HL-60 (cell line): ENCODE results near the gene LRATD1.

Experiments
- DNase-seq, 2 experiments: peaks; one replicate each; pipeline ENCODE4 v3.0.0-alpha.2; 2010 to 2020; ENCODE audit warnings: low read depth in 1 of 2, low spot score in 1 of 2
- H3K27ac ChIP-seq: fragments of 250-450 bp; sonication (Bioruptor Pico); replicated peaks from 2 replicates; pipeline ENCODE4 v1.5.1; 2020; ENCODE audit warnings: mild to moderate bottlenecking, moderate library complexity
- H3K27me3 ChIP-seq: fragments of 250-450 bp; sonication (Bioruptor Pico); 2 replicates; pipeline ENCODE4 v1.5.1; 2021; ENCODE audit warnings: mild to moderate bottlenecking, moderate library complexity; ENCODE audit not compliant: insufficient read depth, poor library complexity, severe bottlenecking
- H3K4me3 ChIP-seq: replicated peaks from 2 replicates; pipeline ENCODE4 v1.5.1; 2011; ENCODE audit warnings: mild to moderate bottlenecking, control low read depth, low read length; ENCODE audit not compliant: insufficient read depth
- CTCF ChIP-seq: IDR thresholded peaks from one replicate; pipeline ENCODE4 v1.5.1; 2011; ENCODE audit warnings: low read length, control low read depth, inconsistent platforms; ENCODE audit not compliant: insufficient read depth
- GABPA ChIP-seq: IDR thresholded peaks from 2 replicates; pipeline ENCODE4 v1.6.1; 2012; ENCODE audit warnings: low read depth
- POLR2AphosphoS5 ChIP-seq: IDR thresholded peaks from 2 replicates; pipeline ENCODE4 v1.6.1; 2012; ENCODE audit warnings: low read depth
- REST ChIP-seq: IDR thresholded peaks from 2 replicates; pipeline ENCODE4 v1.6.1; 2012; ENCODE audit warnings: low read depth; ENCODE audit not compliant: insufficient replicate concordance
- SPI1 ChIP-seq: IDR thresholded peaks from 2 replicates; pipeline ENCODE4 v1.6.1; 2012; ENCODE audit warnings: low read depth, mild to moderate bottlenecking, borderline replicate concordance
- long read RNA-seq: library from polyadenylated mRNA; unstranded; transcript quantifications from one replicate; pipeline ENCODE4 v2.0.0, GENCODE V29; 2020

LRATD1 gene, protein sequence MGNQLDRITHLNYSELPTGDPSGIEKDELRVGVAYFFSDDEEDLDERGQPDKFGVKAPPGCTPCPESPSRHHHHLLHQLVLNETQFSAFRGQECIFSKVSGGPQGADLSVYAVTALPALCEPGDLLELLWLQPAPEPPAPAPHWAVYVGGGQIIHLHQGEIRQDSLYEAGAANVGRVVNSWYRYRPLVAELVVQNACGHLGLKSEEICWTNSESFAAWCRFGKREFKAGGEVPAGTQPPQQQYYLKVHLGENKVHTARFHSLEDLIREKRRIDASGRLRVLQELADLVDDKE
- long read RNA-seq = 0 reads

DNA sequence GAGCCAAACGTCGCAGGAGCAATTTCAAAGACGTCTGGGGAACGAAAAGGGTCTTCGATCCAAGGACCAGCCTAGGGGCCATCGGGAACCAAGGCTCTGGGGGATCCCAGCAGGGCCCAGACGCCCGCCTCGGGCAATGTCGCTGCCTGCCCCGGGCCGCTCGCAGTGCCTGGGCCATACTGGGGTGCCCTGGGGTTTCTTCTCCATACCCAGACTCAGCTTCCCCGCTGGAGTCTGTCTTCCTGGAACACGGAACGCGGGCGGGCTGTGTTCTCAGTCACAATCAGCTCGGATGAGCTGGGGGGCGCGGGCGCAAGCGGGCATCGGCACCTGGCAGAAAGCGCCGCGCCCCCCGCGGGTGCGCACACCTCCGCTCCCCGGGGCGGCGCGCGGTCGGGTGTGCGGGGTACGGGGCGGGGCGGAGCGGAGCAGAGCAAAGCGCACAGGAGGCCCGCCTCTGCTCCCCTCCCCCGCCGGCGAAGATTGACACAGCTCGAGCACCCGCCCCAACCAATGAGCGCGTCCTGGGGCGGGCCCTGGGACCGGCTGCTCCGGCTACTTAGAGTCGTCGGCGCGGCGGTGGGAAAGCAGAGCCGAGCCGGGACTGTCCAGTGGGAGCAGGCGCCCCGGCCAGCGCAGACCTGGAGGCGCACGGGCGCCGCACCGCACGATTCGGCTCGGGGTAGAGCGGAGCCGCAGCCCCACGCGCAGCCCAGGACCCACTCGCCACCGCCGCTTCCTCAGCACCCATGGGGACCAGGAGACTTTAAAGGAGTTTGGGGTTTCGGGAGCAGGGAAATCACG is at the start of gene LRATD1:
Gene LRATD1 (plus strand): TSS at position 585 of the 804 bp plus-strand sequence. CDS start 1,263 bp downstream, outside the sequence.
- H3K27me3 ChIP-seq = peaks cover 55% of the 10 kb centered on the region
- no peak for DNase-seq
- H3K4me3 ChIP-seq = no peak within 1 kb of the TSS
- no peak for TF ChIP-seq GABPA
- H3K27ac ChIP-seq = no peak within 1 kb of the TSS

GRCh38 chr2:14583059-14583458 is 49.5 kb upstream of the LRATD1 start:
- DNase-seq = no peak
- TF ChIP-seq GABPA = no peak
- no peak for TF ChIP-seq CTCF
- no peak for TF ChIP-seq SPI1
- TF ChIP-seq REST = no peak
- Histone ChIP-seq H3K27me3 (no peaks in the 10 kb centered on the region), H3K27ac (no peak overlapping the region), H3K4me3 (no peak overlapping the region)

DNA sequence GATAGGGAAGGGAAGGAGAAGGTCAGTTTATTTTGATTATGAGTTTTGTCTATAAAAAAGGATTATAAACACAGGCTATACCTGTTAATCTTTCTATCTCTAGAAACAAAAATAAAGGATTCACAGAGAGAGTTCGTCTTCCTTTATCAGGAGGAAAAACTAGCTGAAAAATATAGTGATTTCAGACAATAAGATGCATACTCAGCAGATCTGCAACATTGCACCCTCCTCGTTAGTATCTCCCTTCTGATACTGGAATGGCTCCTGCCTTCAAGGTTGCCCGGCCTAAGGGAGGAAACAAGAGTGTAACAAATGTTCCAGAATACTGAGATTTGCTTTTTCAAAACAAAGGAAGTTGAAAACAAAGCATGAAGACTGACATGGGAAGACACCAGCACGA is 48.7 kb upstream of the LRATD1 start:
- TF ChIP-seq GABPA = no peak
- TF ChIP-seq REST = no peak
- TF ChIP-seq CTCF = no peak

DNA sequence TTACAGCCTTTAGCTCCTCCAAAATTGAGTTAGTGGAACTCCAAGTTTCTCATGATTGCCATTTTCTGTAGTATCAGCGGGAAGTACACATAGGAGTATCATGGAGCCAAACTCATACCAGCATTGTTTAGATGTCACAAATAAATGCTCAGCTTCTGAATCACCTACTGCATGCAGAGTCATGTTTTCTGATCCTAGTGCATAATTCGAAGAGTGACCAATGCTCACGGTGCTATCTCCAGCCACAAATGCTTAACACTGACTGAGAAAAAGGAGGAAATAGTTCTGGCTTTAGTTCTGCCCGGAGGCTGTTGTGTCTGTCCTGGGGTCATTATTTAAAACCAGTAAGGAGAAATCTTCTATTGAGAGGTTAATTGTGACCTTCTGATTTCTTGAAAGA is 45.4 kb upstream of the LRATD1 start:
- no peak overlapping the region for H3K4me3 ChIP-seq
- H3K27me3 ChIP-seq = no peaks in the 10 kb centered on the region
- no peak for DNase-seq
- TF ChIP-seq POLR2AphosphoS5 (no peak), SPI1 (no peak), CTCF (no peak), GABPA (no peak), REST (no peak)
- no peak overlapping the region for H3K27ac ChIP-seq

More for the DNA sequence above, 48.7 kb upstream of the LRATD1 start:
- no peak for DNase-seq
- Histone ChIP-seq H3K27me3 (no peaks in the 10 kb centered on the region), H3K4me3 (no peak overlapping the region), H3K27ac (no peak overlapping the region)
